GM04504 (cell line): ENCODE data around the gene MLYCD.

Experiments used
- DNase-seq: peaks from one replicate; pipeline ENCODE4 v3.0.0-alpha.2; 2012; ENCODE audit warnings: low read depth

MLYCD gene

DNA sequence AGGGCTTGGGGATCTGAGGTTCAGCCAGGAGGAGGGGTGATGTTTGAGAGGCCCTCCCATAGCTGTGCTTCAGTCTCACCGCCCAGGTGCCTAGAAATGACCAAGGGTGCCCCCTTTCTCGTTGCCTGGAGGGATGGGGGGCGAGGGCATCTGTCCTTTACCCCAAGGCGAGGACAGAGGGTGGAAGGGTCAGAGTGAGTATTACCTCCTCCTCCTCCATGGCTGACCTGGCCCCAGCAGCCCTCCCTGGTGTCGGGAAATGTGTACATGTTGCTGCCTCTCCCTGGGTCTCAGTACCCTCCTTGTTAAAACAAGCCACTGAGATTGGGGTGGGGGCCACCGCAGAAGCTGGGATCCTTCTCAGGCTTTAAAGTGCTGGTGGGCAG is 71.5 kb downstream of the MLYCD start:
- DNase-seq = no peak

GRCh38 chr16:83971165-83972130 is 72.5 kb downstream of the MLYCD start:
- DNase-seq = no peak

DNA sequence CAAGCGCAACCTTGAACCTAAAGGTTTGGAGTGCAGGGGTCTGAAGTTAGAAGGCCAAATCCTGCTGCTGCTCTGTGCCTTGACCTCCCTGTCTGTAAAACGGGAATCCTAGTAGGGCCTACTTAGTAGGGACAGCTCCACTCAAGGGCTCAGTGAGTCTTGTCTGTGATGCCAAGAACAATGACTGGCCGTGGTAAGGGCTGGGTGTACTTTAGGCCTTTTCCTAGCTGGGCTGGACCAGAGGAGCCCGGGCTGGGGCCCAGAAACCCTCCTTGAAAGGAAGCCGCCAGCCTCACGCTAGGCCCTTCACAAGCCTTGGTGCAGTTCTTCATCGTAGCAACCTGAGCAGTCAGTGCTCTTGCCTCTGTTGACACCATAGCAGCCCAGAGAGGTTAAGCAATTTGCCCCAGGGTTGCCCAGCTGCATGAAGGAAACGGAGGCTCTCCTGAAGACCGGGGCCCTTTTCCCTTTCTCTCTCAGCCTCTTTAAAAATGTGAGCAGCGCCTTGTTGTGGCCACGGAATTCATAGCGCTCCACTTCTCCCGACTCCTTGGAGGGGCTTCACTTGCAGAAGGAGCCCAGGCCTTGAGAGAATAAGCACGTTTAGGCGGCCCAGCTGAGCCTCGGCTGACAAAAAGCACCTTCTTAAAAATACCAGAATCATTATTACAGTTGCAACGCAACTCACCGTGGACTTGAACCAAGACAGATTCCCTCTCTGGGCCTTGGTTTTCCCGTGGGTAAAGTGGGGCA is 73.5 kb downstream of the MLYCD start:
- DNase-seq = no peak

DNA sequence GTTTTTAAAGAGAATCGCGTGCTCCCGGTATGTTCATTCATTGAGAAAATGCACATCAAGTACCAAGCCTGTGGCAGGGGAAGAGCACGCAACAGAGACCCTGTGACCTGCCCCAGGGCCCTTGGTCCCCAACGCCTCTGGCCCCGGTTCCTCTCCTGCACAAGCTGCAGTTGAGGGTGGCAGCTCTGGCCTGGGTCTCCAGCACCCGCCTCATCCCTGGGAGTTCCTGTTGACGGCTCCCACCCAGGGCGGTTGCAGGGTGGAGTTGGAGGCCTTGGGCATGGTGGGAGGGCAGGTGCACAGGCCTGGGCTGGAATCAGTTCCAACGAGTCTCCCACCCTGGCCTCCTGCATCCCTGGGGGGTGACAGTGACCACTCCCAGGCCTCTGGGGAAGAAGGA is 74.2 kb downstream of the MLYCD start:
- DNase-seq = no peak

DNA sequence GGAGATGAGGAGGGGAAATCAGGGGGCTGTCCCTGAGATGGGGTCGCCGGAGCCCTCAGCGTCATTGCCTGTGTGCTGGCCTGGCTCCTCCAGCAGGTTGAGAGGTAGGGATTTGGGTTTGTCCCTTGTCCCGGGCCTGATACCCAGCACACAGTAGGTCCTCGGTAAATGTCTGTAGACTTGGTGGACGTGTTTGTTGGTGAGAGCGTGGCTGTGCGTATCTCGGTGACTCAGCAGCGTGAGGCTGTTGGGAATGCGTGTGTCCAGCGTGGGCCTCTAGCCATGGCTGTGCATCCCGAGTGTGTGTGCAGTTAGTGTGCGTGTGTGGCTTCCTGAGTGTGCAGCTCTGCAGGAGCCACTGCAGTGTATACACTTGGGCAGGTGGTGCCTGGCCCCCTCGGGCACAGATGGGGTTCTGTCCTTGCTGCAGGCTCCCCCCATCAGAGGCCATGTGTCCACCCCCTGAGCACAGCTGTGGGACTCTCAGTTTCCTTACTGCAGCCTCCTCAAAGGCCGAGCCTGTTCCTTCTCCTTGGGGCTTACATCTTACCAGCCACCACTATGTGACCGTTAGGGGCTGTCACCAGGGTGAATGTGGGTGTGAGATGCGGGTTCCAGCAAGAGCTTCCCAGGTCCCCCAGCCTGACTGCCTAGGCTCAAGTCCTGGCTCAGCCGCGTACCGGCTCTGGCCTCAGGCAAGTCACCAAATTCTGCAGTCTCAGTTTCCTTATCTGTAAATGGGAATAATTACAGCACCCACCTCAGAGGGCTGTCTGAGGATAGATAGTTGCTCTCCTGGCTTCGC is 74.9 kb downstream of the MLYCD start:
- DNase-seq = no peak

DNA sequence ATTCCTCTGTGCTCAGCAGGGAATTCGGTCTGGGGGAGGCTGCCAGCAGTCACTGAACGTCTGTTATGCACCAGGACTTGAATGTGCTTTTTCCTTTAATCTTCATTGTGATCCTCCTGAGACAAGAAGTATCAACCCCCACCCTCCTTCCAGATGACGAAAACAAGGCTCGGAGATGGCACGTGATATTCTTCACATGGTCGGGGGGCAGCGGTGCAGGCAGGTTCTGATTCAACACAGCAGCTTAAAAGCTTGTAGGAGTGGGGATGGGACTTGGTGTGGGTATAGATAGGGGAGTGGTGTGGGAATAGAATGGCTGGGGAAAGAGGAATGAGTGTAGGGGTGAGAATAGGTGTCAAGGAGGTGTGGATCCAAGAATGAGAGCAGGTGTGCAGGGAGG is 75.6 kb downstream of the MLYCD start:
- DNase-seq = no peak

DNA sequence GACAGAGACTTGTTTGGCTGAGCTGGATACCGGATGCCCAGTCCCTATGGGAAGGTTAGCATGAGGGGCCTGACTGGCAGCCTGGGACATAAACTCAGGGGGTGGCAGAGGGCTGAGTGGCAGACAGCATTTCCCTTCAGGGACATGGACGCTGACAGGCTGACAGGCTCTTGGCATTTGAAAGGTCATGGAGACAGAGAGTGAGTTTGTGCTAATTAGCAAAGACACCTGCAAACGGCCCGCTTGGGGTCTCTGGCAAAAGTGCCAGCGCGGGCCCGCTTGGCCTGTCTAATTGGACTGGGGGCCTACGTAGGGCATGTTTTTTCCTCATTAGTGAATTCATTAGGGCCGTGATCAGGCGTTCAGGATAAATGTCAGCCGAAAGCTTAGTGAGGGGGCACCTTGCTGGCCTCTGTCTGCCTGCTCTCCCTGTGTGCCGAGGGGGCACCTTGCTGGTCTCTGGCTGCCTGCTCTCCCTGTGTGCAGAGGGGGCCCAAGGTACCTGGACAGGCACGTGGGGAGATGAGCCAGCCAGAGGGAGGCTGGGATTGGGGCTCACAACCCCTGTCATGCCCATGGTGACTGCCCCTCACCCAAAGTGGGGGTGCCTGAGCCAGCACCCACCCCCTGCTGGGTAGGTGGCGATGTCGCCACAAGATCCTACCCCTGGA is 76.8 kb downstream of the MLYCD start:
- no peak for DNase-seq
